NCI-H2171 treated with DMSO at 0.1 percent for 48 hours (cell line): Measurements from ENCODE around the gene DTNBP1.

Experiments
- DNase-seq: peaks from one replicate; lab custom pipeline; 2025; lab: John Stamatoyannopoulos, UW

Gene DTNBP1

DNA sequence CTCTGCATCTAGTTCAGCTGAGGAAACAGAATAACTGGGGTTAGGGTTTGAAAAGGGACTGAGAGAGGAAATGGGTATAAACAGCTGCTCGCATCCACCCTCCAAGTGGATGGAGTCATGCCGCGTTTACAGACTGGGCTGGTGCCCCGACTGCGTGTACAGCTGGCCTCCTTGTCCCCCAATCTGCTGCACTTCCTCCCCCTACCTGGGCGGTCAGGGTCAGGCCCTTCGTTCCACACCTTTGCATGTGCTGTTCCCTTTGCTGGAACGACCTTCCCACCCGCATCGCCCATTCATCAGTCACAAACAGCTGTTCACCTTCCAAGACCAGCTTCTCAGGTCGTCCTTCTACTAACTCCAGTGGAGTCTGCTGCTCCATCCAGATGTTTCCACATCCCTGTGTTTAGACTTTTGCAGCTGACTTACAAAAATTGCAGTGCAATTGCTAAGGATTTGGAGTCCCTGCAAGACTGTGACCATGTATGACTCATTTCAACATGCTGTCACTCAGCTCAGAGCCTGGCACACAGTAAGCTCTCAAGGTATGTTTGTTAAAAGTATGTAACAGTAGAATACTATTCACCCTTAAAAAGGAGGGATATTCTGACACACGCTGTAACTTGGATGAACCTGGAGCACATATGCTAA, 129.3 kb downstream of the DTNBP1 start:
- no peak for DNase-seq

DNA sequence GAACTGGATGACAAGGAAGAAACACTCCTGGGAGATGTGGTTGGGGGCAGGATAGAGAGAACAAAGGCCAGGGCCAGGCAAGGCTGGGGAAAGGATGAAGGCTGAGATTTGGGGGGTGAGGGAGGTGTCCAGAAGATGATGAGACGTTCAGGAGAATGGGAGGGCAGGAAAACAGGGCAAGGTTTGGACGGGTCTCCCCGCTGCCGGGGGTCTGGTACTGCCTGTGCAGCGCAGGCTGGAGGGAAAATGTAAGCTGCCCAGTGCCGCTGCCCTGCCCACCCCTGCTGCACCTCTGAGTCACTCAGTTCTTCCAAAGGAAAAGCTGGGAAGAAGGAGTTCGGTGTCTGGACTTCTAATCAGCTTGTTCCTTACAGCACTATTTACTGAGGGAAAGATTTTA, 130.9 kb downstream of the DTNBP1 start:
- no peak for DNase-seq

DNA sequence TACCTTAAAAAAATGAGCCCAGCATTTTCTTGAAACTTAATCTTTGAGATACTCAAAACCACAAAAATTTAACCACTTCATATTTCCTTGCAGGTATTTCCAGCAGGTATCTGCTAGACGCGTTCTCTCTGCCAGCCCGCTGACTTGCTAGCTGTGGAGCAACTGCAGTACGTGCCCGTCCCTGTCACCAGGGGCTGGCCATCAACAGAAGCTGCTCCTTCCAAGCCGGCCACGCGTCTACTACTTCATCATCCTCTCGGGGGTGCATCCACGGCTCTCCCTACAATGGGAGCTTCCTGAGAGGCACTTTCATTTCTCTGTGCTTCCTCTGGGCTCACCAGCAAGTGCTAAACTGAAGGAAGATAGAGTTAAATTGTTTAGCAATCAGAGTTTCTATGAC, 132.4 kb downstream of the DTNBP1 start:
- no peak for DNase-seq

DNA sequence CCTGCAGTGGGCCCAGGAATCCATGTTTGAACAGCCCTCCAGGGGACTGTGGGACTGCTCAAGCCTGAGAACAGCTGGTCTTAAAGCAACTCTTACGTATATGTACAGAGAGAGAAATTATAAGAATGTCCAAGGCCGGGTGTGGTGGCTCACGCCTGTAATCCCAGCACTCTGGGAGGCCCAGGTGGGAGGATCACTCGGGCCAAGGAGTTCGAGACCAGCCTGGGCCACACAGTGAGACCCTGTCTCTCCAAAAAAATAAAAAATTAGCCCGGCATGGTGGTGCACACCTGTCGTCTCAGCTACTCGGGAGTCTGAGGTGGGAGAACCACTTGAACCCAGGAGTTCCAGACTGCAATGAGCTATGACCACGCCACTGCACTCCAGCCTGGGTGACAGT, 134.0 kb downstream of the DTNBP1 start:
- no peak for DNase-seq

DNA sequence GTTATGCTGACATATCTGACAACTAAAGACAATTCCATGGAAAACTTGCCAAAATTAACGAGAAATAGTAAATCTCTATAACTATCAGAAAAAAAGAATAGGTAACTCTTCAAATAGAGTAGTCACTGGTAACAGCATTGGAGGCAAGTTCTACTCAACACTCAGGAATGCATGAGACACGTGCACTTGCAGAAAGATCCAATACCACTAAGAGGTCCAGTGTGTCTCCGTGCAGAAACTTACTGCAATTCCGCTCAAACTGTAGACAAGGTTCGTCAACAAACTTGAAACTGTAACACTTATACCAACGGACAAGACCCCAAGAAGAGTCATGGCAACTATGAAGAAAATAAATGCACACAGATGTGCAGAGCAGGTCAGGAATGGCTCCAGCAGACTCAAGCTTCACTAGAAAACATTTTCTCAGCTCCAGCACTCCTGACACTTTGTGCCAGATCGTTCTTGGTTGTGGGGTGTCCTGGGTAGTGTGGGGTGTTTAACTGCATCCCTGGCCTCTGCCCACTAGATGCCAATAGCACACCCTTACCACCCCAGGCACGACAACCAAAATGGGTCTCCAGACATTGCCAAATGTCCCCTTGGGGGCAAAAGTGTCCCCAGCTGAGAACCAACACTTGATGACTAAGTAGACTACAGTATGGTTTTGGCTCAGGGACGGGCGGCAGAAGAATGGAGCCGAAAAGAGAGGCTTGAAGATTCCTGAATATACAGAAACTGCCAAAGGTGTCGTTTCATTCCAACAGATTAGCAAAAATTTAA, 134.8 kb downstream of the DTNBP1 start:
- no peak for DNase-seq

DNA sequence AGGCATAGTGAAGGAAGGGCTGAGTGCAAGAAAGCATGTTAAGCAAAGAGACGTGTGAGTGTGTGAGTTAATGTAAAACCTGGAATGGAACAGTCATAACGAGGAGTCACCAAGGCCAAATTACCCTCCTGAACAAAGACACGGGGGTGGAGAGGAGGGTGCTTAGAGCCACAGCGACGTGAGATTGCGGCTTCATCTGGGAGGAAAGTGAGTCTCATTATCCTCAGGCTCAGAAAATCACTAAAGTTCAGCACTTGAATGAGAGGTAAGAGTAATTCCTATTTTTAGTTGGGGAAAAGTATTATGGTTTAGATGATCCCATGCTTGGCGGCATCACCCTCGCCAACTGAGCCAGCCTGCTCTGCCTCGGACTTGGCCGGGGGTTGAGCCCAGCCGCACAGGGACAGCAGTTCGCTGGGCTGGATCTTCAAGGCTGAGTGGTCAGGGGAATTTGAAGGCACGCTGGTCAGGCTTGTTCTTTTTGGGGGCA, 136.6 kb downstream of the DTNBP1 start:
- DNase-seq: no peak

DNA sequence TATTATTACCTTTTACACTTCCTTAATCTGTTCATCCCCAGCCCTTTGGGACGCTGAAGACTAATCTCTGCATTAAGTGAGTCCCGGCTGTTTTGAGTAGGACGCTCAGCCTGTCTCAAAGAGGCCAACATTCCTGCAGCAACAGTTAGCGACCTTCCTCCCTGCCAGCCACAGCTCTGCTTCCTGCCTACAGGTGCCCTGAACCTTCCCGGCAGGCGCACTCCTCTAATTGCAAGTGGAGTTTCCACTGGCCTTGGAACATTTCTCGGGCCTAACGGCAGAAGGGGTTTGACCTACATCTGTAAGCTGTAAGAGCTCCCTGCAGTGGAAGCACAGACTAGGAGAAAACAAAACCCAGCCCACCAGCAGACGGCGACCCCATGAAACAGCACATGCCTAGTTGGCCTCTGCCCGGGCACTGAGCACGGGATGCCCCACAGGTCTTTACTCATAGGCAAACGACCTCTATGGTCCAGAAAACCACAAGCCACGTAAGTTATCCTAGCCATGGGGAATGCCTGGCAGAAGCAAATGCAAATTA, 137.9 kb downstream of the DTNBP1 start:
- DNase-seq: no peak

DNA sequence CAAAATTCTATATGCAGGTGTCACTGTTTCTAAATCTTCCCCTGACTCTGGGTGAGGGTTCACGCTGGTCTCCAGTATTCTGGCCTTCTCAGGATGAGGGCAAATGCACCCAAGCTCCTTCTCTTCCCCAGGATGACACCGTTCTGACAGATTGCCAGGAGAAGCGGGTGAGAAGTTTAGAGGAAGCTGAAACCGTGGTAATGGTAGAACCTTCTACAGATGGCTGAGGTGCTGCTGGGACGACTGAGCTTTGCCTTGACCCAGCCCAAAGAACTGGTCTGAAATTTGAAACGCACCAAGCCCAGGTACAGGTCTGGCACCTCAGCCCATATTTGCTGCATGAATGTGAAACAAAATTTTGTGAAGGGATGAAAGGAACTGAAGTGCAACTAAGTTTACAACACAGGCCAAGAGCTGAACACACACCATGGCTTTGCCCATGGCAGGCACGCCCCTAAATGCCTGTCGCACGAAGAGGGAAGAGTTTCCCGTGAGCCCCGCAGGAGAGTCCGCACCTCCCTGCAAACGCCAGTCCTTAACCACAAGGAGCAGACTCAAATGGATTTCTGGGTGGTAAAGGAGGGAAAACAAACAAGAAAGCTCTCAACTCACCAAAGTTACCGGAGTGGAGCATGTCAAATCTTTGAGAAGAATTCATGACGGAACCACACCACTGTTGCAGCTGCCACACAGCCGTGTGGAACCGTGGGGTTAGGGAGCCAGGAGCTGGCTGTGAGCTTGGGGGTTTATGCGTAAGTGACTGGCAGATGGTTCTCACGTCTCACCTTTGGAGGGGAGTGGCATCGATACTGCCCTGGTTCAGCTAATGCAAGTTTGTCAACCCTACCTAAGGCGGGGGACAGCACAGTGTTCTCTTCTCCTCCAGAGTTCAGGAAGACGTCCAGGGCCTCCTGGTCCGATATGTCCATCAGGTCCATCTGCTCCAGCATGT, 138.9 kb downstream of the DTNBP1 start:
- DNase-seq: no peak

DNA sequence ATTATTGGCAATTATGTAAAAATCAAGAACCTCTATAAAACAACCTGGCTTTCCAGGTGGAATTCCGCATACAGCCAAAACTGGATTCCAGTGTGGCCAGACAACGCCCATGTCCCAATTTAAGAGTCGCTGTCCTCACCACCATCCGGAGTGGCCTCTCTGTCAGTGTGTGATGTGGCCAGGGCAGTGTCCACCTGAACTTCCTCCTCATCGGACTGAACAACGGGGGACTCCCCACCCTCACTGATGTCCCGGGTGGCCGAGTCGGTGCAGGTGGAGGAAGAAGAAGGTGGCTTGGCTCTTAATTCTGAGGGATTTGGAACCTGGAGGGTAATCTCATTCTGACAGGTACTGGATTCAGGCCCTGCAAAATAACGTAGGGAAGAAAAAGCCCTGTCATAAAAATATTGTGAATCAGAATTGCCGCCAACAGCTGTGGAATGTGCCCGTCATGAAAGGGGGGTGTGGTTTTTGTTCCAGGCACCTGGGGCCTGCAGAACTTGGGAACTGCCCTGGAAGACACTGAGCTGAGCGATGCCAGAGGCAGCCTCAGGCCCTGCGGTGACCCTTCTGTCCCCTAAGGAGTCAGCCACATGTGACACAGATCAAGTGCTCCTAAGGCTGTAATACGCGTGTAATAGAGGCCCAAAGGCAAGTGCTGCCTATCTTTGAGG, 139.8 kb downstream of the DTNBP1 start:
- DNase-seq: no peak

DNA sequence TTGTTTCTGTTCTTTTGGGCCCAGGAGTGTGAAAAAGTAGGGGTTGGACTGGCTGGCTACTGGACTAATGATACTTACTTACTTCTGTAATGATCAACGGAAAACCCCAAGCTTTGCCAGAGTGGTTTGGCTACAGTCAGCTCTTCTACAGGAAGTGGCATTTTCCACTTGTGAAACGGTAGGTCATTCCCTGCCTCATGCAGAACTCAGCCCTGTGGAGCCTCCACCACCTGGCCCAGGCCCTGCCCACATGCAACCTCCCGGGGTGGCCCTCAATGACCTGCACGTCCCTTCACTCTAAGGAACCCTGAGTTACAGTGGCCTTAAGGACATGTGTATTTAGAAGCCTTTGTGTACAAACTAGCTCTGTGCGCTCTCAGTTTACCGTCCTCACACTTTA, 140.4 kb downstream of the DTNBP1 start:
- no peak for DNase-seq

DNA sequence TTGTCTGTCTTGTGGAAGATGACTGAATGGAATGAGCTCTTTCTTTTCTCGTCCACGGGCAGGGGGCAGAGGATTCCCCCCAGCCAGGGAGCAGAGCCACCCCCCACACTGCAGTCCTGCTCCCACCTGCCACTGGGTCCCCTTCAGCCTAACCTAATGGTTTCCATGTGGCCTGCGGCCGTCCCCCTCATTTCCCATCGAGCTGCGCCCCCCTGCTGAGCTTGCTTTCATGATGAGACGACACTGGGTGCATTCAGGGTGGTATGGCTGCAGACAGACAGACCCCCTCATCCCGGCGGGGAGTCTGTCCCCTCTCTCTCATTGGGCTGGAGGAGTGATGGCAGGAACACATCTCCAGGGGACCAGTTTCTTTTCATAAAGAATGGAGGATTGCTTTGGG, 140.8 kb downstream of the DTNBP1 start:
- DNase-seq: no peak

DNA sequence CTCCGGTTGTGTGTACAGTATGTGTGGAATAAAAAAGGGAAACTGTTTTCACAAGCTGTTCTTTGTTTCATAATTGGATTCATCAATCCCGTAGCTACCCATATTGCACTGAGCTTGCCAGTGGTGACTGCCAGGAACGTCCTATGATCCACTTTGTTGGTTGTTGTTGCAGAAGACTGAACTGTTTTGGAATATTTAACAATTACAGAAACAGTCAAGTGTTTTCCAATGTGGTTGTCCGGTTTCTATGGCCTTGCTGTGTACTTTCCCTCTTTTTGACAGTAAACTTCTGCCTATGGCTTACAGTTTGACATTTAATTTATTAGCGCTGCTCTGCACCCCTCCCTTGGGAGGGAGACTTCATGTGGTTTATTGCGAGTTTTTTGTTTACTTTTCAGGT, 141.2 kb downstream of the DTNBP1 start:
- no peak for DNase-seq

DNA sequence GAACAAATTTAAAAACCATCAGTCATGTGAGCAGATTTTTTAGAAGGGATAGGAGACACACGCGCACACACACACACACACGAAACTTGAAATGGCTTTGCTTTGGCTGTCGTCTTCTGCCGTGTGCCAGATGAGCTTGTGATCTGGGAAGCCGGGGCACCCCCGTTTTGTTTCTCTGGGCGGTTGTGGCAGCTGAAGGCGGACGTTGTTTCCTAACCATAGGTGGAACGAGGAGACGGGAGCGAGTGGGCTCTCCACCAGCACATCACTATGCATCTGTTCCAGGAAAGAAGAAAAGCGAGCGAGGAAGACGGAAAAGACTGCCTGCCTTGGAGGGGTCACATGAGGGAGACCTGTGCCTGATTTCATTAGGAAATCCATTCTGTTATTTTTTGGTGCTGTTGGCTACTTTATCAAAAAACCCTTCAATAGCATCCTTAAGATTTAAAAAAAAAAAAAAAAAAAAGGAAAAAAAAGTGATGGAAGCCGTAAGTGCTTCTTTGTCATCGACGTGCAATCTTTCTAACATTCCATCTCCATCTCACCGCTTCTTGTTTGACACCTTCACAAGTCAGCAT, 142.1 kb downstream of the DTNBP1 start:
- DNase-seq: no peak

DNA sequence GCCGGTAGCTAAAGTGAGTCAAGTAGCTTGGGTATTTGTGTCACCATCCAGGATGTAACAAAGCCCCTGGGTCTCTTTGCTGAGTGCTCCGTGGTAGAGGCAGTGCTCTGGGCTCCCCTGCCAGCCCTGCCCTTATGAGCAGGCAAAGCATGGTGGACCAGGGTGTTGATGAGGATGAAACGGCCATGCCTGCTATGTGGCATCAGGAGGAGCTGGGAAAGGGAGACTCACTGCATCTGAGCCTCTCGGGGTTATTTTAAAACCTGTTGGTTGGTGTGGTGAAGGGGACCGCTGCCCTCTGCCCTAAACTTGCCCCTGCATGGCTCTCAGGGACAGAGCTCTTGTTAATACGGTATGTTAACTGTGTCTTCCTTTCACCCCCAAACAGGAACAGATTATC, 143.1 kb downstream of the DTNBP1 start:
- no peak for DNase-seq

DNA sequence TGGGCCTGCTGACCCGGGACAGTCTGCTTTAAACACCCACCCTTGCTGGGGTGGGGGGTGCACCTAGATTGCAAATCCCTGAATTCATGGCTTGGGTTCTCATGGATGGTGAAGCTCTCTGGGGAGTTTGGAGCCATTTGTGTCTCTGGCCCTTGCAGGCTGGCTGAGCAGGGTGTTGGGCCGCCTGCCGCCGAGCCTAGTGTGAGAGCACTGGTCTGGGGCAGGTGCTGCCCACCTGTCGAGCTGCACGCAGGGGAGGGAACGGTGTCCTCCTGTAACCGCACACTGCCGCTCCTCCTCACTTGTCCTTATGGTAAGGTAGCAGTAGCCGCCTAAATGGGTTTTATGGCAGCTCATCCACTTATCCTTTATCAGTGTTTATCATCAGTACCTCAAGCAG, 143.9 kb downstream of the DTNBP1 start:
- peak; percentile 33 for DNase-seq

DNA sequence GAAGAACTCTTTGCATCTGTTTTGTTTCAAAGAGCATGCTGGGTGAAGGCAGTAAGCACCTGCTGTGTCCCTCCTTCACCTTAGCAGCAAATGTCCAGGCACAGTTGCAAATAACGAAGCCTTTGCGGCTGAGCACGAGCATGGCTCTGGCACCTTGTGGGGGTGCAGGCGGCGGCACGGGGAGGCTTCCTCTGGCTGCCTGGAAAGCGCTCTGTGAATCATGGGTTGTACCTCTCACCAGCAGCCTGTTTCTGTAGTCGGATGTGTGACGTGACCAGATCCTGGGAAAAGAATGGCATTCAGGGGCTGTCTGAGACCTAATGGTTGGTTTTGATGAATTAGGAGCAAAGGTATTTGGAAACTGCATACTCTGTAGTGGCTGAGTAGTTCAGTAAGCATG, 144.8 kb downstream of the DTNBP1 start:
- no peak for DNase-seq

DNA sequence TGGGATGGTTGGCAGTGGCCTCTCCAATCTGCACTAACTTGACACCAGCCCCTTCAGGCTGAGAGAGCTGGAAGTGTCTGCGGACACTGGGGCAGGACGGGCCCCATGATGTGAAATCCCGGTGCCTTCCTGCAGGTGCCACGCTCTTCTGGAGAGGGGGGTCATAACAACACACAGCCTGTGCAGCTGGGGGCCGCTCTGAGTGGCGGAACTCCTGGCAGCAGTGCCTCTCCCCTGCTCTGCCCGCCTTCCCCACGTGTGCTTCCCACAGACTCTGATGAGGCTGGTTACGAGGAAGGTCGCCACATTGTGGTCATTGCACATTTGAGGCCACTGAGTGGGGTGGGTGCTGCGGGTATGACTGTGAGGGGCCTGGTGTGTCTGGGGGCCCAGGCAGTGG, 145.2 kb downstream of the DTNBP1 start:
- DNase-seq: no peak

DNA sequence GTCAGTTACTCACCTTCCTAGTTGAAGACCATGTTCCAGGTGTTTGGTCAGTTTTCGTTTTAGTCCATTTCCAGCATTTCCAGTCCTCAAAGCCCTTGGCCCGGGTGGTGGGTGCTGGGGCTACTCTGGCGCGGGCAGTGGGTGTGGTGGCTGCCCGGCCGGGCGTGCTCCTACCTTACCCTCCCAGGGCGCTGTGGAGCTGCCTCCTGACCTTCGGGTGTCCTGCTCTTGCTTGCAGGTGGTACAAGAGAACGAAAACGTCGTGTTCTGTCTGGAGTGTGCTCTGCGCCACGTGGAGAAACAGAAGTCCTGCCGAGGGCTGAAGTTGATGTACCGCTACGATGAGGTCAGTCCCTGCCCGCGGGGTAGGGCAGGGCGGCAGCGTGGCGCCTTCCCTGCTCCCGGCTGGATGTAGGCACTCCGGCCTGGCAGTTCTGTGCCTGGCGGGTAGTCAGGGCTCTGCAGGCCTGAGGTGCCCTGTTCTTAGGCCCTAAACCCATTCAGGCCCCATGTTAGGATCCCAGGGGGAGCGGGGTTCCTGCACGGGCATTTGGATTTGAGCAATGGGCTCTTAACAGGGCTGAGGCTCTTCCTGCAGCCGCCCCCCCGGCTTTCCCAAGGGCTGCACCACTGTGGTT, 145.8 kb downstream of the DTNBP1 start:
- no peak for DNase-seq

DNA sequence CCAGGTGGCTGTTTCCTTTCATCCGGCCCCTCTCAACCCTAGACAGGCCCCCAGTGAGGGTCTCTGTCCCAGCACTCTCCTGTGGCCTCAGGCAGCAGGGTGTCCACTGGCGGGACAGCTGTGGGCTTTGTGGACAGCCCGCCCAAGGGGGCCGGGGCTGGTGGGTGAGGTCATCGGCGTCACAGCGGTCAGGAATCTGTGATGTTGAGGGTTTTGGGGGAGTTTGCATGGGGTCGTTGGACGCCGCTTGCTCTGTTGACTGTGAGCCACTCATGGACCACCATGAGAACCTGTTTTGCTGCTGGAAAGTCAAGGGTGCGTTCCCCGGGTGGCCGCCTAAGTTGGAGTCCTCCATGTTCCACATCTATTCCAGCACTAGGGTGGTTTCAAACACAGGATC, 146.4 kb downstream of the DTNBP1 start:
- DNase-seq: no peak

DNA sequence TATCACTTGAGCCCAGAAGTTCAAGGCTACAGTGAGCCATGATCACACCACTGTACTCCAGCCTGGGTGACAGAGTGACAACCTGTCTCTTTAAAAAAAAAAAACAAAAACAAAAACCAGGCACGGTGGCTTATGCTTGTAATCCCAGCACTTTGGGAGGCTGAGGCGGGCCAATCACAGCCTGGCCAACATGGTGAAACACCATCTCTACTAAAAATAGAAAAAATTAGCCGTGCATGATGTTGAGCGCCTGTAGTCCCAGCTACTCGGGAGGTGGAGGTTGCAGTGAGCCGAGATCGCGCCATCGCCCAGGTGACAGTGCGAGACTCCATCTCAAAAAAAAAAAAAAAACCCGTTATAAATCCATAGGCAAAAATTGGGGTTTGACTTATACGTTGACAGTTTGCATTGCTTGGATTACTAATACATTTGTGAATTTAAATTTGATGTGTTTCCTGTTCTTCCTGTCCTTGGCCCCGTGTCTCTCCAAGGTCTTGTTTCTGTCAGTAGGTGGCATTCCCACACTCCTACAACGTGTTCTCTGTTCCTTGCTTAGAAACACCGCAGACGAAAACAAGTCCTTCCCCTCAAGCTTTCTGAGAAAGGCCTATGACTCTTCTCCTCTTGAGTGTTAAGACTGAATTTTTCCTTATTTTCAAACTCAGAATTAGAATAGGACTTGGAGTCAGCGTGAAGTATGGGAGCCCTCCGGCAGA, 147.0 kb downstream of the DTNBP1 start:
- no peak for DNase-seq
